ENCODE data around the gene TAOK1. TPM values are rescaled to one million over a fixed set of nuclear protein-coding genes. Genes with fewer than 3 reads are reported as not detected.

TAOK1 gene
- total RNA-seq, 1 experiment from 2014 or later = 56.3 TPM

GRCh38 chr17:29400818-29401217 lies 10.7 kb downstream of the TAOK1 start:
- intact Hi-C loops (cut with micrococcal nuclease) = no loop called here
- H3K27ac ChIP-seq (ENCODE audit: low read depth, low read length) = no peak overlapping the region
- H2AFZ ChIP-seq (ENCODE audit: low read depth, low read length, poor library complexity, severe bottlenecking) = no peak overlapping the region
- BruUV-seq (replicated peaks) = no TSS peak
- CTCF ChIA-PET = no interaction called here
- no peaks in the 10 kb centered on the region for H3K9me2 ChIP-seq (ENCODE audit: insufficient read depth)
- H3K4me3 ChIP-seq (replicated peaks in 1 of 2; ENCODE audit: low read depth in 1 of 2, low read length in 2 of 2) = no peak overlapping the region
- no peaks in the 10 kb centered on the region for H3K27me3 ChIP-seq (ENCODE audit: insufficient read depth, low read length)
- peaks cover 3% of the 10 kb centered on the region; the same call in 1 of the 2 replicates for H4K20me1 ChIP-seq (ENCODE audit: insufficient read depth)
- TF ChIP-seq, protein P1, sequence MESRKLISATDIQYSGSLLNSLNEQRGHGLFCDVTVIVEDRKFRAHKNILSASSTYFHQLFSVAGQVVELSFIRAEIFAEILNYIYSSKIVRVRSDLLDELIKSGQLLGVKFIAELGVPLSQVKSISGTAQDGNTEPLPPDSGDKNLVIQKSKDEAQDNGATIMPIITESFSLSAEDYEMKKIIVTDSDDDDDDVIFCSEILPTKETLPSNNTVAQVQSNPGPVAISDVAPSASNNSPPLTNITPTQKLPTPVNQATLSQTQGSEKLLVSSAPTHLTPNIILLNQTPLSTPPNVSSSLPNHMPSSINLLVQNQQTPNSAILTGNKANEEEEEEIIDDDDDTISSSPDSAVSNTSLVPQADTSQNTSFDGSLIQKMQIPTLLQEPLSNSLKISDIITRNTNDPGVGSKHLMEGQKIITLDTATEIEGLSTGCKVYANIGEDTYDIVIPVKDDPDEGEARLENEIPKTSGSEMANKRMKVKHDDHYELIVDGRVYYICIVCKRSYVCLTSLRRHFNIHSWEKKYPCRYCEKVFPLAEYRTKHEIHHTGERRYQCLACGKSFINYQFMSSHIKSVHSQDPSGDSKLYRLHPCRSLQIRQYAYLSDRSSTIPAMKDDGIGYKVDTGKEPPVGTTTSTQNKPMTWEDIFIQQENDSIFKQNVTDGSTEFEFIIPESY (IDR thresholded peaks at IDR 0.05; ENCODE audit: extremely low read depth, insufficient replicate concordance, low read length) = no peak
- TF ChIP-seq SRF (IDR thresholded peaks at IDR 0.05; ENCODE audit: low read depth) (no peak), MAX (IDR thresholded peaks at IDR 0.05) (no peak), CEBPB (IDR thresholded peaks at IDR 0.05; ENCODE audit: low read depth) (no peak), RAD21 (IDR thresholded peaks at IDR 0.05; ENCODE audit: low read depth) (no peak), SP1 (IDR thresholded peaks at IDR 0.05; ENCODE audit: low read depth) (no peak), EZH2phosphoT487 (IDR thresholded peaks at IDR 0.05; ENCODE audit: borderline replicate concordance) (no peak), ELF1 (IDR thresholded peaks at IDR 0.05; ENCODE audit: borderline replicate concordance, low read depth) (no peak), ATF3 (IDR thresholded peaks at IDR 0.05) (no peak), EZH2 (IDR thresholded peaks at IDR 0.05) (no peak)
- TF ChIP-seq, protein P2, sequence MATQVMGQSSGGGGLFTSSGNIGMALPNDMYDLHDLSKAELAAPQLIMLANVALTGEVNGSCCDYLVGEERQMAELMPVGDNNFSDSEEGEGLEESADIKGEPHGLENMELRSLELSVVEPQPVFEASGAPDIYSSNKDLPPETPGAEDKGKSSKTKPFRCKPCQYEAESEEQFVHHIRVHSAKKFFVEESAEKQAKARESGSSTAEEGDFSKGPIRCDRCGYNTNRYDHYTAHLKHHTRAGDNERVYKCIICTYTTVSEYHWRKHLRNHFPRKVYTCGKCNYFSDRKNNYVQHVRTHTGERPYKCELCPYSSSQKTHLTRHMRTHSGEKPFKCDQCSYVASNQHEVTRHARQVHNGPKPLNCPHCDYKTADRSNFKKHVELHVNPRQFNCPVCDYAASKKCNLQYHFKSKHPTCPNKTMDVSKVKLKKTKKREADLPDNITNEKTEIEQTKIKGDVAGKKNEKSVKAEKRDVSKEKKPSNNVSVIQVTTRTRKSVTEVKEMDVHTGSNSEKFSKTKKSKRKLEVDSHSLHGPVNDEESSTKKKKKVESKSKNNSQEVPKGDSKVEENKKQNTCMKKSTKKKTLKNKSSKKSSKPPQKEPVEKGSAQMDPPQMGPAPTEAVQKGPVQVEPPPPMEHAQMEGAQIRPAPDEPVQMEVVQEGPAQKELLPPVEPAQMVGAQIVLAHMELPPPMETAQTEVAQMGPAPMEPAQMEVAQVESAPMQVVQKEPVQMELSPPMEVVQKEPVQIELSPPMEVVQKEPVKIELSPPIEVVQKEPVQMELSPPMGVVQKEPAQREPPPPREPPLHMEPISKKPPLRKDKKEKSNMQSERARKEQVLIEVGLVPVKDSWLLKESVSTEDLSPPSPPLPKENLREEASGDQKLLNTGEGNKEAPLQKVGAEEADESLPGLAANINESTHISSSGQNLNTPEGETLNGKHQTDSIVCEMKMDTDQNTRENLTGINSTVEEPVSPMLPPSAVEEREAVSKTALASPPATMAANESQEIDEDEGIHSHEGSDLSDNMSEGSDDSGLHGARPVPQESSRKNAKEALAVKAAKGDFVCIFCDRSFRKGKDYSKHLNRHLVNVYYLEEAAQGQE (IDR thresholded peaks at IDR 0.05; ENCODE audit: low read depth) = no peak
- ATAC-seq = no peak
- no peak for DNase-seq (ENCODE audit: low read depth, low spot score)
- H3K36me3 ChIP-seq (ENCODE audit: control insufficient read depth in 1 of 2, insufficient read depth in 2 of 2, low read length in 2 of 2) = peaks cover 5 to 7% of the 10 kb centered on the region in 2 experiments; a peak in 2 of 4 replicates
- RAD21 ChIA-PET (ENCODE audit: low non-redundant PET in 1 of 2, low total read pairs in 2 of 2, uncharacterized antibody in 2 of 2, unreplicated experiment in 2 of 2) = no interaction called here
- peaks cover 93% of the 10 kb centered on the region for H3K79me2 ChIP-seq (ENCODE audit: insufficient read depth, low read length)
- POLR2A ChIA-PET = no interaction called here
- H3K4me2 ChIP-seq (ENCODE audit: low read length) = no peak overlapping the region
- H3K9me3 ChIP-seq (ENCODE audit: control insufficient read depth in 1 of 2, insufficient read depth in 1 of 2, low read depth in 1 of 2, low read length in 2 of 2) = no peaks in the 10 kb centered on the region
- no peaks in the 10 kb centered on the region for H3K4me1 ChIP-seq (ENCODE audit: control insufficient read depth in 1 of 2, insufficient read depth in 2 of 2, low read length in 2 of 2)
- H3K9ac ChIP-seq (ENCODE audit: low read length) = no peak overlapping the region

All from HCT116 (cell line).